Ishikawa (cell line): ENCODE results near the gene PLEKHM1.

Experiments used
- EGR1 ChIP-seq: IDR thresholded peaks from 2 replicates; pipeline ENCODE4 v1.6.1; 2012
- EP300 ChIP-seq: IDR thresholded peaks from 2 replicates; pipeline ENCODE4 v1.6.1; 2012; ENCODE audit warnings: borderline replicate concordance
- TAF1 ChIP-seq: IDR thresholded peaks from 2 replicates; pipeline ENCODE4 v1.6.1; 2012; ENCODE audit warnings: low read depth, mild to moderate bottlenecking
- TEAD4 ChIP-seq: IDR thresholded peaks from 2 replicates; pipeline ENCODE4 v1.6.1; 2012
- YY1 ChIP-seq: IDR thresholded peaks from 2 replicates; pipeline ENCODE4 v1.6.1; 2012; ENCODE audit warnings: low read depth

- TF ChIP-seq EP300 (no peak), YY1 (no peak), EGR1 (no peak), TEAD4 (no peak), TAF1 (no peak)
Observed at GRCh38 chr17:45427181-45427835, 63.2 kb downstream of the PLEKHM1 start.
